ENCODE results near the gene TFR2.

TFR2 gene

GRCh38 chr7:100598425-100598824 is 42.9 kb downstream of the TFR2 start:
- H3K36me3 ChIP-seq, result no peaks in the 10 kb centered on the region
- TF ChIP-seq, protein P1, sequence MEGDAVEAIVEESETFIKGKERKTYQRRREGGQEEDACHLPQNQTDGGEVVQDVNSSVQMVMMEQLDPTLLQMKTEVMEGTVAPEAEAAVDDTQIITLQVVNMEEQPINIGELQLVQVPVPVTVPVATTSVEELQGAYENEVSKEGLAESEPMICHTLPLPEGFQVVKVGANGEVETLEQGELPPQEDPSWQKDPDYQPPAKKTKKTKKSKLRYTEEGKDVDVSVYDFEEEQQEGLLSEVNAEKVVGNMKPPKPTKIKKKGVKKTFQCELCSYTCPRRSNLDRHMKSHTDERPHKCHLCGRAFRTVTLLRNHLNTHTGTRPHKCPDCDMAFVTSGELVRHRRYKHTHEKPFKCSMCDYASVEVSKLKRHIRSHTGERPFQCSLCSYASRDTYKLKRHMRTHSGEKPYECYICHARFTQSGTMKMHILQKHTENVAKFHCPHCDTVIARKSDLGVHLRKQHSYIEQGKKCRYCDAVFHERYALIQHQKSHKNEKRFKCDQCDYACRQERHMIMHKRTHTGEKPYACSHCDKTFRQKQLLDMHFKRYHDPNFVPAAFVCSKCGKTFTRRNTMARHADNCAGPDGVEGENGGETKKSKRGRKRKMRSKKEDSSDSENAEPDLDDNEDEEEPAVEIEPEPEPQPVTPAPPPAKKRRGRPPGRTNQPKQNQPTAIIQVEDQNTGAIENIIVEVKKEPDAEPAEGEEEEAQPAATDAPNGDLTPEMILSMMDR (IDR thresholded peaks at IDR 0.05; ENCODE audit: low read depth, low read length), result no peak
- peaks cover 3% of the 10 kb centered on the region for H3K4me1 ChIP-seq
- no peaks in the 10 kb centered on the region for H3K27me3 ChIP-seq
- no peak for DNase-seq
- H3K4me3 ChIP-seq (ENCODE audit: low read depth, low read length), result no peak overlapping the region
- H3K9me3 ChIP-seq, result no peaks in the 10 kb centered on the region

- TF ChIP-seq, protein P1 (IDR thresholded peaks at IDR 0.05; ENCODE audit: low read depth, low read length), result no peak
- no peaks in the 10 kb centered on the region for H3K36me3 ChIP-seq
- H3K9me3 ChIP-seq, result no peaks in the 10 kb centered on the region
- H3K4me1 ChIP-seq, result no peaks in the 10 kb centered on the region
- no peaks in the 10 kb centered on the region for H3K27me3 ChIP-seq
- no peak overlapping the region for H3K4me3 ChIP-seq (ENCODE audit: low read depth, low read length)
- DNase-seq, result no peak
Measured at GRCh38 chr7:100595188-100595587, 46.2 kb downstream of the TFR2 start.

GRCh38 chr7:100591596-100591995 is 49.8 kb downstream of the TFR2 start:
- TF ChIP-seq, protein P1 (IDR thresholded peaks at IDR 0.05; ENCODE audit: low read depth, low read length), result no peak
- Histone ChIP-seq H3K27me3 (no peaks in the 10 kb centered on the region), H3K36me3 (no peaks in the 10 kb centered on the region), H3K9me3 (no peaks in the 10 kb centered on the region), H3K4me1 (no peaks in the 10 kb centered on the region), H3K4me3 (ENCODE audit: low read depth, low read length) (no peak overlapping the region)
- no peak for DNase-seq

DNA sequence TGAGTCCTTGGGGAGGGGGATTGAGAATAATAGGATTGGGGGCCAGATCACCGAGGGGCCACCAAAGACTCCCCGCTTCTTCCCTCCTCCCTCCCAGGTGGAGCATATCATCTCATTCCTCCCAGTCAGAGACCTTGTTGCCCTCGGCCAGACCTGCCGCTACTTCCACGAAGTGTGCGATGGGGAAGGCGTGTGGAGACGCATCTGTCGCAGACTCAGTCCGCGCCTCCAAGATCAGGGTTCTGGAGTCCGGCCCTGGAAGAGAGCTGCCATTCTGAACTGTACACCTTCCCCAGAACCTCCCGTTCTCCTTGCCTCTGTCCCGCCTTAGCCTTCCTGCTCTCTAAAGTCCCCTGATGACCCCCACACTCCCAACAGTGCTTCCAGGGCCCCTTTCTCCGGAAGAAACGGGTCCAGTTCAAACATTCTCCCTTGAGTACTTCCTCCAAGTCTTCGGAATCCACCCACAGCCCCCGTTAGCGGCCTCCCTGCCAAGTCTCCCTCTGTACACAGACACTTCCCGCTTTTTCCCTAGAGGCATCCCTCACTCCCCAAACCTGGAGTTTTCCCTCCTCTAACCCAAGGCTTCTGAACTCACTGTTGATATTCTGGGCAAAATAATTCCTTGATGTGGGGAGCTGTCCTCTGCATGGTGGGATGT is 51.1 kb downstream of the TFR2 start:
- no peak for DNase-seq
- Histone ChIP-seq H3K4me3 (ENCODE audit: low read depth, low read length) (no peak overlapping the region), H3K9me3 (no peaks in the 10 kb centered on the region), H3K4me1 (peaks cover under 1% of the 10 kb centered on the region; the same call in 1 of the 2 replicates), H3K36me3 (no peaks in the 10 kb centered on the region), H3K27me3 (no peaks in the 10 kb centered on the region)
- TF ChIP-seq, protein P1 (IDR thresholded peaks at IDR 0.05; ENCODE audit: low read depth, low read length), result no peak

- no peak for DNase-seq
- Histone ChIP-seq H3K9me3 (no peaks in the 10 kb centered on the region), H3K36me3 (no peaks in the 10 kb centered on the region), H3K4me3 (ENCODE audit: low read depth, low read length) (no peak overlapping the region), H3K27me3 (no peaks in the 10 kb centered on the region), H3K4me1 (peaks cover 8% of the 10 kb centered on the region)
- TF ChIP-seq, protein P1 (IDR thresholded peaks at IDR 0.05; ENCODE audit: low read depth, low read length), result no peak
Measured at GRCh38 chr7:100589341-100589947, 51.9 kb downstream of the TFR2 start.

DNA sequence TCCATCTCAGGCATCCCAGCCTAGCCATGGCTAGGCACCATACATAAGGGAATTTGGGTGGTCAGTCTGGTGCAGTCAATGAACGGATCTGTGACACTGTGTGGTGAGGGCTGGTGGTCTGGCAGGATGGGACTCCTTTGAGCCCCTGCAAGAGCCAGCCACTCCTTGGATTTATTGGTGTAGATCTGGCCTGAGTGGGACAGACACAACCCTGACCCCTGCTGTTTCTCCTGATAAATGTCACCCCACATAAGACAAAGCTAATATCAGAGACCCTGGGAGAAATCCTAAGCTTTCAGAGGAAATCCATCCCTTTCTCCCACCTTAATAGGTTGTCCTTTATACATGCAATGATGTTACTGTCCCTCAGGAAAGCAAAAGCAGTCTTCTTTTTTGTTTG is 52.9 kb downstream of the TFR2 start:
- peak; percentile 53 for DNase-seq
- TF ChIP-seq, protein P1 (IDR thresholded peaks at IDR 0.05; ENCODE audit: low read depth, low read length), result peak; percentile 67
- Histone ChIP-seq H3K27me3 (no peaks in the 10 kb centered on the region), H3K4me1 (peaks cover 10% of the 10 kb centered on the region), H3K4me3 (ENCODE audit: low read depth, low read length) (no peak overlapping the region), H3K9me3 (no peaks in the 10 kb centered on the region), H3K36me3 (no peaks in the 10 kb centered on the region)

All from BE2C (cell line).